HG03432 (cell line): ENCODE results near the gene NUP58.

ENCODE experiments used
- ATAC-seq: cut with Tn5 transposase; IDR thresholded peaks from one replicate; pipeline ENCODE4 v1.9.1; 2021; ENCODE audit warnings: mild to moderate bottlenecking, moderate library complexity; ENCODE audit not compliant: unreplicated experiment

NUP58 gene

GRCh38 chr13:25301347-25302113 is at the start of gene NUP58:
Gene NUP58, plus strand, starts transcription at chr13:25301625. Its CDS starts 149 bp downstream, at chr13:25301774.
- ATAC-seq: peak; percentile 99

DNA sequence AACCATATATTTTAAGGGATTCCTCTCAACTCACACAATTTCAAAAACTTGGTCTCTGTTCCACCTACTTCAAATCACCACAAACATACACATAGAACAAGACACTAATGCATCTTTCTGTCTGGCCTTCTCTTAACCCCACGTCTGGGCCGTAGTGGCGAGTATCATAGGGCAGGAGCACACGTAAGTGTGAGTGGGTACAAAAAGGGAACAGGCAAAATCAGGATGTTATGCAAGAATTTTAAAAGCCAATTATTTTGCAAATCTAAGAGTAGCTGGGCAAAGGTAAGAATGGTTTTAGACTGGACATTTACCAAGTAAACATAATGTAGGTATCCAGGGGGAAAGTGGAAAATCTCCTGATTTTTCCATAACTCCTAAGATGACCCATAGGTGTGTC is 49.2 kb upstream of the NUP58 start:
- no peak for ATAC-seq

DNA sequence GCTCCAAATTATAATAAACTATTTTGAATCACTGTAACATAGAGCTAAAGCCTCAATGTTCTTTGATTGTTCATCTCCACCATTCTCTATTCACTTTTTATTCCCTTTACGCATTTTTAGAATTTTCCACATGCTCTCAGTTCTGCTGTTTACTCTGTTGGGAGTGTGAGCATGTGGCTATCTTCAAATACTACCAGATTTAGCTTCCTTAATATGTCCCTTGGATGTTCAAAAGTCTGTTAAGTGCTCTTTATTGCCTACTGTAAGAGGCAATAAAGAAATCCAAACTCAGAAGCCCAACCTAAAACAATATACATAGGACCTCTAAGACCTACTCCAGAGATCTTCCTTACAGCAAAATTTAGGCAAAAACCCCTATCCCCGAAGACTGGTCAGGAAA is 48.7 kb upstream of the NUP58 start:
- no peak for ATAC-seq

- ATAC-seq: no peak
These were observed 47.7 kb upstream of the NUP58 start for GRCh38 chr13:25253702-25254101.

DNA sequence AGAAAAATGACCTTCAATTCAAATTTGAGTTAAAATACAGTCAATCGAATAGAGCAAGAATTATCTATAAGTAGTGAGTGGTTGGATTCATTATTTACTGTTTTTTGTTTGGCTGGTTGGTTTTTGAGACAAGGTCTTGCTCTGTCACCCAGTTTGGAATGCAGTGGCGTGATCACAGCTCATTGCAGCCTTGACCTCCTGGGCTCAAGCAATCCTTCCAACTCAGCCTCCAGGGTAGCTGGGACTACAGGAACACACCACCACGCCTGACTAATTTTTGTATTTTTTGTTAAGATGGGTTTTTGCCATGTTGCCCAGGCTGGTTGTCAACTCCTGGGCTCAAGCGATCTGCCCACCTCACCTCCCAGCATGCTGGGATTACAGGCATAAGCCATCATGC is 39.2 kb upstream of the NUP58 start:
- ATAC-seq: no peak

DNA sequence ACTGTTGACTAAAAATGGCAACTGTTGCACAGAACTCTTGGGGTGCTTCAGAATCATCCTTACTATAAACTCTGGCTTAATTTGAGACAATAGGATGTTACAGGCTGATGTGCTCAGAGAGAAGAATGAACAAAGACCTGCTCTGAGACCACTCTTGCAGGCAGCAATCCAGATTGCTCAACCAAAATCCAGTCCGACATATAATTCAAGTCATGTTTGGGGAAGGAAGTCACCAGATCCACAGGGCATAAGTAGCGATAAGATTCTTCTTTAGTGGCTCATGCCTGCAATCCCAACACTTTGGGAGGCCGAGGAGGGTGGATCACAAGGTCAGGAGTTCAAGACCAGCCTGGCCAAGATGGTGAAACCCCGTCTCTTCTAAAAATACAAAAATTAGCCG is 34.7 kb upstream of the NUP58 start:
- no peak for ATAC-seq

- ATAC-seq: no peak
These were observed 33.7 kb upstream of the NUP58 start for GRCh38 chr13:25267715-25268114.

- ATAC-seq: no peak
These were observed 32.9 kb upstream of the NUP58 start for GRCh38 chr13:25268561-25268960.

- ATAC-seq: no peak
These were observed 24.7 kb upstream of the NUP58 start for GRCh38 chr13:25276748-25277147.

DNA sequence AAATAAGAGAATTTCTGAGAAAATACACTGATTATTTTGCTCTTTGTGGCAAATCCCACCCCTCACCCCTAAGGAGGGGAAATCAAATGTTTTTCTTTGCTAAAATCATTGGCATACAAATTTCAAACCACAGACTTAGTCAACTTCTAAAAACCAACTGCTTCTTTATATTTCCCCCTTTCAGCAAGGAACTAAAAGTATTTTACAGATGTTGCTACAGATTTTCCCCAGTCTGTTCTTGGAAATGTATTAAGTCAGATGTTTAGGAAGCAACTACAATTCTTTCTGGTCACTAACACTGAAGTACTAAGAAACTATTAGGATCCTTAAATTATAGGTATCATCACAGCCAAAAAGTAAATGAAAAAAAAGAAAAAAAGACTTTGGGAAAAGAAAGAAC is 21.0 kb upstream of the NUP58 start:
- no peak for ATAC-seq

DNA sequence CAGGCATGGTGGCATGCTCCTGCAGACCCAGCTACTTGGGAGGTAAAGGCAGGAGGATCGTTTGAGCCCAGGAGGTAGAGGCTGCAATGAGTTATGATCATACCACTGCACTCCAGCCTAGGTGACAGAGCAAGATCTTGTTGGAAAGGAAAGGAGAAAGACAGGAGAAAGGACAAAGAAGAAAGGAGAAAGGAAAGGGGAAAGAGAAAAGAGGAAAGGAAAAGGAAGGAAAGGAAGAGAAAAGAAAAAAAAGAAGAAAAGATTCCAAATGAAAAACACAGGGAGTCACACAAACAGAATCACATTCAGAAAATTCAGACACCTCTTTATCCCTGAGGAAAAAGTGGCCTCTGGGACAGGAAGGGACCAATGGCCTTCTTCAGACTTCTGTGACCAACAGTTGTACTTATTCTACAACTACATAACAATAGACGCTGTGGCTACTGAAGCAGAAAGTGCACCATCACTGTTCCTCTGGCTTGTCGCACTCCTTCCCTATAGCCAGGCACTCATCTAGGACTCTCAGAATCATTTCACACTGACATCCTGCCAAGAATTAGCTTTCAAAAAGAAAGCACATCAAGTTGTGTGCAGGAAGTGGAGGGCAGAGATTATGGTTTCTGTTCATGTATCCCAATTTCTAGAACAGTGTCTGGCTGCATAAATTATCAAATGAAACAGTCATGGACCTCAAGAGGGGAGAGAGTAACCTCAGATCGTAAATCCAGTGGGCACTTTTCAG is 20.1 kb upstream of the NUP58 start:
- peak; percentile 76 for ATAC-seq

- ATAC-seq: peak; percentile 36
These were observed 19.5 kb upstream of the NUP58 start for GRCh38 chr13:25281935-25282332.

DNA sequence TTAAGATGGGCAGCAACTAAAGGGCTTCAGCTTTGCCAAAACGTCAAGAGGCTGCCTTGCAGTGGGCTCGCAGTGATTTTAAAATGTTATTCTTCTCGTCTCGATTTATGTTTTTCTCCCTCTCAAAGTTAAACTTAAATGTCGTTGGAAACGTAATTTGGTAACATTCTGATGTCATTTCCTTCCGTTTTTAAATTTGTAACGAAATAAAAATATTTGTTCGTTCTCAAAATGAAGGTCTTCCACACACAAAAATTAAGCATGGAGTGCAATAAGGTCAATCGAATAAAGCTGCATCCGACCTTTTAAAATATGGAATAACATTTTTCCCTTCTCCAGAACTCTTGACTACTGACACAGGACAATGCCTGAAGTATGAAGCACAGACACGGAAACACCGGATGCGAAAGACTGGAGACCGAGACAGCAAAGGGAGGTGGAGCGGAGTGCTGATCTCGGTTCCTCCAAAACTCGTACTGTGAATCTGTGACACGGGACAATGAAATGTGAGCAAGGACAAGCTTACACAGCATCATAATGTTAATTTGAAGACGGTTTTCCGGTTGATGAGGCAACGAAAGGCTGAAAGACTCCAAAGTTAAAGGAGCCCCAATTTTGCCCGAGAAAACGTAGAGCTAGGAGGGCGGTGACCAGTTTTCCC is 15.0 kb upstream of the NUP58 start:
- ATAC-seq: peak; percentile 24

- ATAC-seq: peak; percentile 97
These were observed 14.2 kb upstream of the NUP58 start, which contains the start of gene MTMR6 for GRCh38 chr13:25286969-25287961. Gene MTMR6, minus strand, starts transcription at chr13:25287488. Its CDS starts 241 bp downstream, at chr13:25287247.

- no peak for ATAC-seq
These were observed 12.5 kb upstream of the NUP58 start for GRCh38 chr13:25288966-25289365.

- no peak for ATAC-seq
These were observed 9.7 kb upstream of the NUP58 start for GRCh38 chr13:25291691-25292090.

DNA sequence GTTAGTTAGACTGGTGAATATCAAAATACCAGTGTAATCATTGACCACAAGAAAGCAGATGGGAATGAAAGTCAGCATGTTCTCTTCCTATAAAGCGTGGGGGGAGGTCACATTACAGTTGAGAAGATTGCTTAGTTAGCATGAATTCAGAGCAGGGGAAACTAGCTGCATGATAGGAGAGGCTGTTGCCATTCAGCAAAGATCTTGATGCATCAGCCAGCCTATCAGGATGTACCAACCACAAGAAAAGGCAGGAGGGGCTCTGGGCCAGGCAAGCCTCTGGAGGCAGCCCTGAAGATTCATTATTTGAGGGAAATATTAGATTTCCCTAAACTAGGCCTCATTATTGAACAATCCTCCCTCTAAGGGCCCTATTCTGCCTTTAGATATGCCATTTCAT is 9.1 kb upstream of the NUP58 start:
- no peak for ATAC-seq

DNA sequence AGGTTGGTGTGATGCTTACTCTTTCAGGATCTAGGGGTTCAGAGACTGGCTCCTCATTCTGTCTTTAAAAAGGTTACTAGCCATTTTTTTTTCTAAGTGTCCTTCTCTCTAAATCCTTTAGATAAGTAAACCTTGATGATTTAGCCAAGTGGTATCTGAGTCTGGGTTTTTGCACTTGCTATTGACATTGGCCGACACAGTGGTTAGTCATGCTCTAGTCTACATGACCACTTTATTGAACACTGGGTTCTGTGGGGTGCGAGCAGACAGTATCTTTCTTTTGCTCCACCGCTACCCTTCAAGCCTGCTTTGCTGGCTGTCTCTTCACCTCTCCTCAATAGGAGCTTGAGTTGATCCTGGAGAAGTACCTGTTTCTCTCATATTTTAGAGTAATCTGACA is 6.2 kb upstream of the NUP58 start:
- ATAC-seq: no peak

GRCh38 chr13:25295701-25296100 is 5.7 kb upstream of the NUP58 start:
- ATAC-seq: no peak

DNA sequence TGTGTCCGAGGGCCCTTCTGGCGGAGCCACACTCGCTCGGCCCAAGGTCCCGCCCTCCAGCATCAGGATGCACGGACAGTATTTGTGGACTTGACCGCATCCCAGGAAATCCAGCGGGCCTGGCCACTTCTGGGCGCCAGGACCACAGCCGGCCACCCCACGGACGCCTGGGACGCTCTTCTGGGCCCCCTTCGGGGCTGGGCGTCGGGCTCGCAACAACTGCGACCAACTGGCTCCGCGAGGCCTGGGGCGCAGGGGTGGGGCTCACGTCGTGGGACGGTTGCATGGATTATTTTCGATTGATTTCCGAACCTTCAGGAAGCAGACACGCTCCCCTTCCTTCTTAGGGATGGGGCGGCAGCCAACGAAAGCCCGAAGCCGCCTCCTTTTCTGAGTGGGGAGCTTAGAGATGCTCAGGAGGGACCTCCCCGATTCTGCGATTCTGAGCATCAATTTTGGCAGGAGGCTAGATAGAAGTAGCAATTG is 521 bp upstream of the NUP58 start:
- peak; percentile 28 for ATAC-seq
